CD8-positive, alpha-beta memory T cell (primary cell): ENCODE measurements around the gene GJC3. TPM values are rescaled to one million over a fixed set of nuclear protein-coding genes. Genes with fewer than 3 reads are reported as not detected.
"Not testable (repeated sequence)": the region's sequence is repeated elsewhere in the genome, so short reads cannot be mapped to it uniquely, and the experiment has no call there.

Experiments
- CTCF ChIA-PET: fragments of 350-600 bp; sonication (Branson Sonifier 250); formaldehyde crosslinking; loops from one replicate; lab custom pipeline; 2021; ENCODE audit warnings: antibody characterized with exemption; lab: Charles Lee
- POLR2A ChIA-PET: fragments of 350-600 bp; sonication (Branson Sonifier 250); formaldehyde crosslinking; loops from one replicate; lab custom pipeline; 2021; ENCODE audit warnings: antibody characterized with exemption; lab: Charles Lee
- DNase-seq, 5 donors: peaks; one replicate each; pipeline versions ENCODE4 v3.0.0 to v3.0.0-alpha.2; 2020 to 2022; ENCODE audit warnings: mixed read lengths in 1 of 5
- H3K27ac ChIP-seq: one replicate; pipeline ENCODE4 v1.7.0; 2013; ENCODE audit warnings: low read depth, mild to moderate bottlenecking, low read length, moderate library complexity
- H3K27me3 ChIP-seq: 2 replicates; pipeline ENCODE4 v1.7.0; 2013; ENCODE audit warnings: low read length, mild to moderate bottlenecking; ENCODE audit not compliant: insufficient read depth, poor library complexity, severe bottlenecking
- H3K36me3 ChIP-seq: 2 replicates; pipeline ENCODE4 v1.7.0; 2013; ENCODE audit warnings: mild to moderate bottlenecking, low read length, moderate library complexity; ENCODE audit not compliant: insufficient read depth
- H3K4me1 ChIP-seq: 2 replicates; pipeline ENCODE4 v1.7.0; 2013; ENCODE audit warnings: mild to moderate bottlenecking, low read length, moderate library complexity; ENCODE audit not compliant: insufficient read depth
- H3K4me3 ChIP-seq: 2 replicates; pipeline ENCODE4 v1.7.0; 2013; ENCODE audit warnings: mild to moderate bottlenecking, low read length
- H3K9me3 ChIP-seq: 2 replicates; pipeline ENCODE4 v1.7.0; 2013; ENCODE audit warnings: mild to moderate bottlenecking, low read length
- H3K27ac Mint-ChIP-seq, 8 donors: one replicate each; pipeline ENCODE4 v1.8.0; 2020 to 2021; ENCODE audit warnings: mixed read lengths in 8 of 8, mild to moderate bottlenecking in 6 of 8, inconsistent platforms in 3 of 8, moderate library complexity in 3 of 8
- H3K27me3 Mint-ChIP-seq, 2 donors: one replicate each; pipeline ENCODE4 v1.8.0; 2020 to 2021; ENCODE audit warnings: mixed read lengths in 2 of 2, mild to moderate bottlenecking in 1 of 2, moderate library complexity in 1 of 2
- H3K36me3 Mint-ChIP-seq, 3 donors: one replicate each; pipeline ENCODE4 v1.8.0; 2020 to 2021; ENCODE audit warnings: mixed read lengths in 3 of 3, inconsistent platforms in 1 of 3, mild to moderate bottlenecking in 1 of 3
- H3K4me1 Mint-ChIP-seq, 3 donors: one replicate each; pipeline ENCODE4 v1.8.0; 2020 to 2021; ENCODE audit warnings: mixed read lengths in 3 of 3, inconsistent platforms in 1 of 3, mild to moderate bottlenecking in 1 of 3
- H3K4me3 Mint-ChIP-seq, 7 donors: one replicate each; pipeline ENCODE4 v1.8.0; 2020 to 2021; ENCODE audit warnings: mixed read lengths in 7 of 7, mild to moderate bottlenecking in 6 of 7, moderate library complexity in 4 of 7, inconsistent platforms in 2 of 7
- H3K9me3 Mint-ChIP-seq, 5 donors: one replicate each; pipeline ENCODE4 v1.8.0; 2020 to 2022; ENCODE audit warnings: mixed read lengths in 5 of 5, mild to moderate bottlenecking in 3 of 5, moderate library complexity in 2 of 5, inconsistent platforms in 1 of 5
- polyA plus RNA-seq: library from polyadenylated mRNA; unstranded; fragments of 300-500 nt; fragmentation: Illumina TruSeq; gene quantifications from one replicate; pipeline ENCODE4 v1.2.3, GENCODE V29; 2021
- total RNA-seq, 2 experiments: library from RNA; stranded (reverse); gene quantifications; one replicate each; pipeline ENCODE4 v1.2.3, GENCODE V29; 2021

The GJC3 gene
- total and polyA plus RNA-seq, 3 experiments from 2014 or later: 0.20 TPM; not detected in 2

DNA sequence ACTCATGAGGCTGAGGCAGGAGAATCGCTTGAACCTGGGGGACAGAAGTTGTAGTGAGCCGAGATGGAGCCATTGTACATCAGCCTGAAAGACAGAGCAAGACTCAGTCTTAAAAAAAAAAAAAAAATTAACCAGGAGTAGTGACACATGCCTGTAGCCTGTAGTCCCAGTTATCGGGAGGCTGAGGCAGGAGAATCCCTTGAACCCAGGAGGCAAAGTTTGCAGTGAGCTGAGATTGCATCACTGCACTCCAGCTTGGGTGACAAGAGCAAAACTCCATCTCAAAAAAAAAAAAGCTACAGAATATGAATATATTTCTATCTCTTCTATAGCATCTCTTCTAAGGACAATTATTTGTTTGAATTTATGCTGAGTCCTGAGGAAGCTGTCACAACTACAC lies 39.9 kb upstream of the GJC3 start:
- Histone ChIP-seq H3K27ac (no peak overlapping the region), H3K27me3 (no peaks in the 10 kb centered on the region), H3K9me3 (no peaks in the 10 kb centered on the region), H3K4me3 (no peak overlapping the region), H3K36me3 (no peaks in the 10 kb centered on the region), H3K4me1 (no peaks in the 10 kb centered on the region)
- Mint-ChIP-seq H3K9me3 (peaks cover 0 to 2% (median 0%) of the 10 kb centered on the region in 5 donors), H3K27ac (no peak overlapping the region), H3K4me1 (no peaks in the 10 kb centered on the region), H3K4me3 (no peak overlapping the region), H3K36me3 (no peaks in the 10 kb centered on the region), H3K27me3 (peaks cover 20 to 49% of the 10 kb centered on the region in 2 donors)
- no peak for DNase-seq
- CTCF ChIA-PET: interaction anchor here (1.2 kb wide), 1 partner anchor 56 kb away, joined by 4 read pairs; no protein-coding TSS in a partner anchor
- POLR2A ChIA-PET: interaction anchor here (0.7 kb wide), 1 partner anchor 395 kb away, joined by 3 read pairs; no protein-coding TSS in a partner anchor

DNA sequence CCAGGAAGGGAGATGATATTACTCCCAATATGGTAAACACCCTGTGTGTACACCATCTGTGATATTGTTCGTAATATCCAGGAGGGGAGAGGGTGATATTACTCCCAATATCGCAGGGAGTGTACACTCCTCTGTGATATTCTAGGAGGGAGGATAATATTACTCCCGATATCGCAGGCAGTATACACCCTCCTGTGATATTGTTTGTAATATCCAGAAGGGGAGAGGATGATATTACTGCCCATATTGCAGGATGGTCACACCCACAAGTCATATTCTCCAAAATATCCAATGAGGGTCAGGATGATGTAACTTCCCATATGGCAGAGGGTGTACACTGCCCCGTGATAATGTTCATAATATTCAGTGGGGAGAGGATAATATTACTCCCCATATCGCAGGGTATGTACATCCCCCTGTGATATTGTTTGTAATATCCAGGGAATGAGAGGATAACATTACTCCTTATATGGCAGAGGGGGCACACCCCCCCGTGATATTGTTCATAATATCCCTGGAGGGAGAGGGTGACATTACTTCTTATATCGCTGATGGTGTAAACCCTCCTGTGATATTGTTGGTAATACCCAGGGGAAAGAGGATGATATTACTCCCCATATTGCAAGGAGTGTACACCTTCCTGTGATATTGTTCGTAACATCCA lies 29.3 kb upstream of the GJC3 start:
- H3K27ac Mint-ChIP-seq: no peak overlapping the region
- DNase-seq: no peak
- no peaks in the 10 kb centered on the region for H3K4me1 Mint-ChIP-seq
- H3K36me3 ChIP-seq: no peaks in the 10 kb centered on the region
- CTCF ChIA-PET: no interaction called here
- H3K27me3 Mint-ChIP-seq: peaks cover 19 to 64% of the 10 kb centered on the region in 2 donors
- peaks cover 0 to 2% (median 0%) of the 10 kb centered on the region in 5 donors for H3K9me3 Mint-ChIP-seq
- H3K27me3 ChIP-seq: peaks cover 4% of the 10 kb centered on the region
- H3K9me3 ChIP-seq: no peaks in the 10 kb centered on the region
- H3K4me3 ChIP-seq: no peak overlapping the region
- no peaks in the 10 kb centered on the region for H3K36me3 Mint-ChIP-seq
- H3K4me1 ChIP-seq: no peaks in the 10 kb centered on the region
- H3K27ac ChIP-seq: no peak overlapping the region
- H3K4me3 Mint-ChIP-seq: no peak overlapping the region
- POLR2A ChIA-PET: no interaction called here

DNA sequence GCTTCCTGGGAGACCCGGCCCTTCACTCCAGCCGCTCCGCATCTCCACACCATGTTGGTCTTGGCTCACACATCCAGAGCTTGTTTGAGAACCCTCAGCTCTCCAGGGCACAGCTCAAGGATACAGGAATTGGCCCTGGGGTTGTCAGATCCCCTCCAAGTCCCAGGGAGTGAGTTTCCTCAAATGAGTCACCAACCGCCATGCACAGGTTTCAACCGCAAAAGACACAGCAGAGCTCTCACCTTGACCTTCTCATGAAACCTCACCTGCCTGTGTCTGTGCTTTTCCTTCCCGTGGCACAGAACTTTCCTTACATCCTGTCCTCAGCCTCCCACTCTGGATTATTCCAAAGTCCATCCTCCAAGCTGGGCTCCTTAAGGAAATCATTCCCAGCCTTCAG lies 25.8 kb upstream of the GJC3 start:
- ChIA-PET CTCF (interaction anchor here (0.9 to 1.4 kb wide), 2 partner anchors 22 to 37 kb away, joined by 3 to 4 read pairs; no protein-coding TSS in a partner anchor), POLR2A (interaction anchor here (1.0 kb wide), 1 partner anchor 36 kb away, joined by 5 read pairs; the partner anchor contains the start of gene TRIM4)
- no peaks in the 10 kb centered on the region for H3K4me1 ChIP-seq
- Mint-ChIP-seq H3K9me3 (peaks cover 0 to 13% (median 7%) of the 10 kb centered on the region in 5 donors), H3K27me3 (peaks cover 7 to 42% of the 10 kb centered on the region in 2 donors), H3K4me3 (no peak overlapping the region), H3K4me1 (no peaks in the 10 kb centered on the region), H3K27ac (no peak overlapping the region), H3K36me3 (no peaks in the 10 kb centered on the region)
- no peaks in the 10 kb centered on the region for H3K36me3 ChIP-seq
- H3K4me3 ChIP-seq: no peak overlapping the region
- H3K27me3 ChIP-seq: no peaks in the 10 kb centered on the region
- no peaks in the 10 kb centered on the region for H3K9me3 ChIP-seq
- DNase-seq: no peak
- H3K27ac ChIP-seq: no peak overlapping the region

GRCh38 chr7:99954643-99955042 lies 25.2 kb upstream of the GJC3 start:
- H3K27ac ChIP-seq, H3K27me3 ChIP-seq, H3K4me1 Mint-ChIP-seq, H3K4me1 ChIP-seq, H3K36me3 Mint-ChIP-seq, POLR2A ChIA-PET, H3K27ac Mint-ChIP-seq, DNase-seq, H3K4me3 Mint-ChIP-seq, H3K9me3 ChIP-seq, H3K36me3 ChIP-seq, H3K4me3 ChIP-seq: not testable (repeated sequence)
- CTCF ChIA-PET: interaction anchor here (1.4 kb wide), 1 partner anchor 23 kb away, joined by 4 read pairs; no protein-coding TSS in a partner anchor
- Mint-ChIP-seq H3K9me3 (peaks cover 3 to 17% (median 12%) of the 10 kb centered on the region in 5 donors), H3K27me3 (peaks cover 7 to 41% of the 10 kb centered on the region in 2 donors)

DNA sequence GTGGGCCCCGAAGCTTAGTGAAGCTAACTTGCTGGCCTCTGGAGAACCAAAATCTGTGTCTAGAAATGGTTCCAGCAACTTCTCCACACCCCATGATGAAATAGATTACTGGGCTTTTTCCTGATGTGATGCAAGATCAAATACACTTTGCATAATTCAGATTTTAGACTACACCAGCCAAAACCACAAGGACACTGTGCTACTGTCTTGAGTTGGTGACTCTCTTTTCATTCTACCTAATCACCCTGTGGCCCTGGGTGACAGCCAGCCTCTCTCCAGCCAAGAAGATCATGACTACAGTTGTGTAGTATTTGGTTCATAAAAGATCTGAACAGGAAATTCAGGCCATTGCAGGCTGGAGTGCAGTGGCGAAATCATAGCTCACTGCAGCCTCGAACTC lies 24.2 kb upstream of the GJC3 start:
- H3K4me1 ChIP-seq: no peaks in the 10 kb centered on the region

DNA sequence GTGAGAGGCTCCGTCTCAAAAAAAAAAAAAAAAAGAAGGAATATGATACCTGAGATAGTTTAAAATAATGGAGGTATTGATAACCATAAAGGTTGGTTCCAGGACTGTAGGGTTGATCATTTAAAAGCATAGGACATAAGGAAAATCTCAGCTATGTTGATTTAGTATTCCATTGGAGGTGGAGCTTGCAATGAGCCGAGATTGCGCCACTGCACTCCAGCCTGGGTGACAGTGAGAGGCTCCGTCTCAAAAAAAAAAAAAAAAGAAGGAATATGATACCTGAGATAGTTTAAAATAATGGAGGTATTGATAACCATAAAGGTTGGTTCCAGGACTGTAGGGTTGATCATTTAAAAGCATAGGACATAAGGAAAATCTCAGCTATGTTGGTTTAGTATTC lies 23.2 kb upstream of the GJC3 start:
- H3K36me3 Mint-ChIP-seq, CTCF ChIA-PET, H3K27ac ChIP-seq, H3K4me1 ChIP-seq, H3K4me1 Mint-ChIP-seq, H3K9me3 ChIP-seq, H3K4me3 Mint-ChIP-seq, H3K4me3 ChIP-seq, H3K27ac Mint-ChIP-seq, H3K36me3 ChIP-seq, DNase-seq, POLR2A ChIA-PET, H3K27me3 ChIP-seq: not testable (repeated sequence)
- peaks cover 3 to 19% (median 12%) of the 10 kb centered on the region in 5 donors for H3K9me3 Mint-ChIP-seq
- peaks cover 3 to 37% of the 10 kb centered on the region in 2 donors for H3K27me3 Mint-ChIP-seq

More for the DNA sequence above, 24.2 kb upstream of the GJC3 start:
- Mint-ChIP-seq H3K9me3 (peaks cover 3 to 19% (median 12%) of the 10 kb centered on the region in 5 donors), H3K27ac (no peak overlapping the region), H3K4me3 (no peak overlapping the region), H3K27me3 (peaks cover 6 to 34% of the 10 kb centered on the region in 2 donors), H3K36me3 (peaks cover 0 to 5% (median 0%) of the 10 kb centered on the region in 3 donors), H3K4me1 (no peaks in the 10 kb centered on the region)
- no peak overlapping the region for H3K4me3 ChIP-seq
- no peaks in the 10 kb centered on the region for H3K27me3 ChIP-seq
- DNase-seq: no peak
- no peaks in the 10 kb centered on the region for H3K9me3 ChIP-seq
- H3K27ac ChIP-seq: no peak overlapping the region
- ChIA-PET CTCF (no interaction called here), POLR2A (no interaction called here)
- no peaks in the 10 kb centered on the region for H3K36me3 ChIP-seq

DNA sequence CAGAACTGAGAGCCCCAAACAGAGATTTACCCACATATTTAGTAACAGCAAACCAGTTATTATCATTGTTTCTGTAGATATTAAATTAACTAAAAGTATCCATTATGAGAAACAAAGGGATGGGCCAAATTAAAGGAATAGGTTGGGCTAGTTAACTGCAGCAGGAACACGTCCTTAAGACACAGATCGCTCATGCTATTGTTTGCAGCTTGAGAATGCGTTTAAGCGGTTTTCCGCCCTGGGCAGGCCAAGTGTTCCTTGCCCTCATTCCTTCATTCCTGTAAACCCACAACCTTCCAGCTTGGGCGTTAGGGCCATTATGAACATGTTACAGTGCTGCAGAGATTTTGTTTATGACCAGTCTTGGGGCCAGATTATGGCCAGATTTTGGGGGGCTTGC lies 21.4 kb upstream of the GJC3 start:
- Mint-ChIP-seq H3K27me3 (peaks cover 3 to 40% of the 10 kb centered on the region in 2 donors), H3K9me3 (peaks cover 3 to 19% (median 12%) of the 10 kb centered on the region in 5 donors)
- H3K9me3 ChIP-seq, H3K27me3 ChIP-seq, H3K4me3 Mint-ChIP-seq, H3K27ac Mint-ChIP-seq, H3K36me3 ChIP-seq, H3K4me1 ChIP-seq, H3K4me3 ChIP-seq, H3K27ac ChIP-seq, POLR2A ChIA-PET, H3K4me1 Mint-ChIP-seq, H3K36me3 Mint-ChIP-seq, DNase-seq: not testable (repeated sequence)
- CTCF ChIA-PET: interaction anchor here (1.5 to 2.9 kb wide), 2 partner anchors 21 to 36 kb away, joined by 4 to 9 read pairs; no protein-coding TSS in a partner anchor

DNA sequence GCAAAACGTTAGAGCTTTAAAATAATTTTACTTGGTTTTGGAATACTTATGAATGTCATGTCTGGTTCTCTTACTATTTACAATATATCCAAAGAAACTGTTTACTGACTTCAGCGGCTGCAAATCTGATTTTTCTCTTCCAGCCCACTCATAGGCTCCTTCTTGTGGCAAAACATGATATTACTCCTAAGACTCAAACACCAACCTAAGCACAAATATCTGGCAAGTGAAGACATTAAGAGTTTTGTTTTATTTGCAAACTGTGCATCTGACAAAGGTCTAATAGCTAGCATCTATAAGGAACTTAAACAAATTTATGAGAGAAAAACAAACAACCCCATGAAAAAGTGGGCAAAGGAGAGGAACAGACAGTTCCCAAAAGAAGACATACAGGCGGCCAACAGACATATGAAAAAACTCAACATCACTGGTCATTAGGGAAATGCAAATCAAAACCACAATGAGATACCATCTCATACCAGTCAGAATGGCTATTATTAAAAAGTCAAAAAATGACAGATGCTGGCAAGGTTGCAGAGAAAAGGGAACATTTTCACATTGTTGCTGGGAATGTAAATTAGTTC lies 20.3 kb upstream of the GJC3 start:
- Histone ChIP-seq H3K27me3 (peaks cover 2% of the 10 kb centered on the region), H3K4me1 (no peaks in the 10 kb centered on the region), H3K4me3 (no peak overlapping the region), H3K27ac (no peak overlapping the region), H3K36me3 (no peaks in the 10 kb centered on the region), H3K9me3 (no peaks in the 10 kb centered on the region)
- no peak overlapping the region for H3K27ac Mint-ChIP-seq
- H3K4me3 Mint-ChIP-seq: no peak overlapping the region
- H3K27me3 Mint-ChIP-seq: peaks cover 3 to 36% of the 10 kb centered on the region in 2 donors
- no peaks in the 10 kb centered on the region for H3K4me1 Mint-ChIP-seq
- peak in 1 of 5 donors; percentile 17 for DNase-seq
- ChIA-PET CTCF (interaction anchor here (1.5 to 2.9 kb wide), 3 partner anchors 20 to 35 kb away, joined by 4 to 9 read pairs (median 4); no protein-coding TSS in a partner anchor), POLR2A (no interaction called here)
- peaks cover 0 to 5% (median 0%) of the 10 kb centered on the region in 3 donors for H3K36me3 Mint-ChIP-seq
- peaks cover 3 to 19% (median 12%) of the 10 kb centered on the region in 5 donors for H3K9me3 Mint-ChIP-seq
